Measurements from ENCODE around the gene FAM241A.
A peak's percentile ranks its signal among the peaks of the same experiment; 100 is the strongest.
"Not testable (repeated sequence)": the region's sequence is repeated elsewhere in the genome, so short reads cannot be mapped to it uniquely, and the experiment has no call there.

The FAM241A gene

DNA sequence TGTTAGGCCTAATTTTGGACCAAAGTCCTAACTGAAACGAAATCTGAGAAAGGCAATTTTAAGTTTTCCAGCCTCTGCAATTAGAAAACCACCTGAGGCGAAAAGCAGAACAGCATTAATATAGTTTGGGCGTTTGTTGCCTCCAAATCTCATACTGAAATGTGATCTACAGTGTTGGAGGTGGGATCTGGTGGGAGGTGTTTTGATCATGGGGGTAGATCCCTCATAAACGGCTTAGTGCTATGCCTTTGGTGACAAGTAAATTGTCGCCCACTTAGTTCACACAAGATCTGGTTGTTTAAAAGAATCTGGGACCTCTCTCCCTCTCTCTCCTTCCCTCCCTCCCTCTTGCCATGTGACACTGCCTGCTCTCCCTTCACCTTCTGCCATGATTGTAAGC is 5.7 kb downstream of the FAM241A start:
- TF ChIP-seq, protein P1, sequence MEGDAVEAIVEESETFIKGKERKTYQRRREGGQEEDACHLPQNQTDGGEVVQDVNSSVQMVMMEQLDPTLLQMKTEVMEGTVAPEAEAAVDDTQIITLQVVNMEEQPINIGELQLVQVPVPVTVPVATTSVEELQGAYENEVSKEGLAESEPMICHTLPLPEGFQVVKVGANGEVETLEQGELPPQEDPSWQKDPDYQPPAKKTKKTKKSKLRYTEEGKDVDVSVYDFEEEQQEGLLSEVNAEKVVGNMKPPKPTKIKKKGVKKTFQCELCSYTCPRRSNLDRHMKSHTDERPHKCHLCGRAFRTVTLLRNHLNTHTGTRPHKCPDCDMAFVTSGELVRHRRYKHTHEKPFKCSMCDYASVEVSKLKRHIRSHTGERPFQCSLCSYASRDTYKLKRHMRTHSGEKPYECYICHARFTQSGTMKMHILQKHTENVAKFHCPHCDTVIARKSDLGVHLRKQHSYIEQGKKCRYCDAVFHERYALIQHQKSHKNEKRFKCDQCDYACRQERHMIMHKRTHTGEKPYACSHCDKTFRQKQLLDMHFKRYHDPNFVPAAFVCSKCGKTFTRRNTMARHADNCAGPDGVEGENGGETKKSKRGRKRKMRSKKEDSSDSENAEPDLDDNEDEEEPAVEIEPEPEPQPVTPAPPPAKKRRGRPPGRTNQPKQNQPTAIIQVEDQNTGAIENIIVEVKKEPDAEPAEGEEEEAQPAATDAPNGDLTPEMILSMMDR (conservative IDR thresholded peaks at IDR 0.05; ENCODE audit: low read depth) = no peak
- ChIA-PET CTCF (interaction anchor here (1.0 kb wide), 1 partner anchor 42 kb away, joined by 3 read pairs; no protein-coding TSS in a partner anchor), POLR2A (ENCODE audit: low non-redundant PET) (no interaction called here)
- DNase-seq (ENCODE audit: low spot score) = no peak
- no peak overlapping the region for H3K27ac ChIP-seq

- no peak for DNase-seq (ENCODE audit: low spot score)
- CTCF ChIA-PET = interaction anchor here (0.5 kb wide), 1 partner anchor 16 kb away, joined by 5 read pairs; no protein-coding TSS in a partner anchor
- POLR2A ChIA-PET (ENCODE audit: low non-redundant PET) = no interaction called here
- H3K27ac ChIP-seq = no peak overlapping the region
- TF ChIP-seq, protein P1 (conservative IDR thresholded peaks at IDR 0.05; ENCODE audit: low read depth) = no peak
These were observed 7.3 kb downstream of the FAM241A start for GRCh38 chr4:112152521-112152920.

- no peak for DNase-seq (ENCODE audit: low spot score)
- TF ChIP-seq, protein P1 (conservative IDR thresholded peaks at IDR 0.05; ENCODE audit: low read depth) = no peak
- no peak overlapping the region for H3K27ac ChIP-seq
- POLR2A ChIA-PET (ENCODE audit: low non-redundant PET) = no interaction called here
- CTCF ChIA-PET = no interaction called here
These were observed 8.0 kb downstream of the FAM241A start for GRCh38 chr4:112153211-112153791.

DNA sequence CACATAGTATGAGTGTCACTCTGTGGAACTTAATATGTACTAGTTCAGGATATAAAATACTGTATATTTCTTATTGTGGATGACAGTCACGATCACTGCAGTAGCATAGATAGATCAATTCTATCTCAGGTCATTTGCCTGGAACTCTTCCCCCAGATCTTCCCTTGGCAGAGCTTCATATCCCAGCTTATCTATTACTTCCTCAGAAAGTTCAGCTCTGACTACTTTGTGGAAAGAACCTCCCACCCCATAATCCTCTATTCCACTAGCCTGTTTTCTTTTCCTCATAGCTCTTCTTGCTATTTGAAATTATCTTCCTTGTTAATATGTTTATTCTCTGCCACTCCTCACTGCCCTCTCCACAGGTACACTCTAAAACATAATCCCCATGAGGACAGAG is 10.9 kb downstream of the FAM241A start:
- H3K27ac ChIP-seq = no peak overlapping the region
- DNase-seq (ENCODE audit: low spot score) = no peak
- TF ChIP-seq, protein P1 (conservative IDR thresholded peaks at IDR 0.05; ENCODE audit: low read depth) = no peak
- ChIA-PET CTCF (interaction anchor here (0.6 to 1.2 kb wide), 2 partner anchors 12 to 19 kb away, joined by 3 to 8 read pairs; no protein-coding TSS in a partner anchor), POLR2A (ENCODE audit: low non-redundant PET) (no interaction called here)

GRCh38 chr4:112156553-112156952 is 11.3 kb downstream of the FAM241A start:
- no peak overlapping the region for H3K27ac ChIP-seq
- POLR2A ChIA-PET (ENCODE audit: low non-redundant PET) = no interaction called here
- CTCF ChIA-PET = interaction anchor here (1.2 kb wide), 1 partner anchor 19 kb away, joined by 8 read pairs; no protein-coding TSS in a partner anchor
- TF ChIP-seq, protein P1 (conservative IDR thresholded peaks at IDR 0.05; ENCODE audit: low read depth) = no peak
- no peak for DNase-seq (ENCODE audit: low spot score)

GRCh38 chr4:112163706-112164105 is 18.5 kb downstream of the FAM241A start:
- DNase-seq (ENCODE audit: low spot score); H3K27ac ChIP-seq; POLR2A ChIA-PET (ENCODE audit: low non-redundant PET); CTCF ChIA-PET: not testable (repeated sequence)

GRCh38 chr4:112167794-112168193 is 22.5 kb downstream of the FAM241A start:
- TF ChIP-seq, protein P1 (conservative IDR thresholded peaks at IDR 0.05; ENCODE audit: low read depth) = no peak
- ChIA-PET CTCF (interaction anchor here (0.6 to 0.7 kb wide), 2 partner anchors 12 to 15 kb away, joined by 3 to 5 read pairs; no protein-coding TSS in a partner anchor), POLR2A (ENCODE audit: low non-redundant PET) (interaction anchor here (0.5 kb wide), 1 partner anchor 120 kb away, joined by 3 read pairs; no protein-coding TSS in a partner anchor)
- H3K27ac ChIP-seq = no peak overlapping the region
- DNase-seq (ENCODE audit: low spot score) = peak; percentile 18
